GM12873 (cell line): ENCODE data around the gene KLRF2.

Experiments used
- CTCF ChIP-seq: IDR thresholded peaks from 2 replicates; pipeline ENCODE4 v1.5.1; 2012; ENCODE audit warnings: low read depth, mild to moderate bottlenecking, moderate library complexity, low read length, control low read depth; ENCODE audit not compliant: insufficient read depth; ENCODE audit errors: missing control alignments

Gene KLRF2

GRCh38 chr12:9881246-9881645 is at the start of gene KLRF2:
KLRF2 (plus strand) TSS chr12:9881489; CDS start chr12:9881596, 107 bp downstream.
- no peak for TF ChIP-seq CTCF

- TF ChIP-seq CTCF = no peak
Observed at GRCh38 chr12:9831720-9832119, 49.6 kb upstream of the KLRF2 start.

- TF ChIP-seq CTCF = no peak
Observed at GRCh38 chr12:9843407-9843806, 37.9 kb upstream of the KLRF2 start.

- TF ChIP-seq CTCF = no peak
Observed at GRCh38 chr12:9848899-9849298, 32.4 kb upstream of the KLRF2 start.

GRCh38 chr12:9851050-9851449 is 30.2 kb upstream of the KLRF2 start:
- no peak for TF ChIP-seq CTCF

GRCh38 chr12:9851927-9852326 is 29.4 kb upstream of the KLRF2 start:
- TF ChIP-seq CTCF = no peak

- TF ChIP-seq CTCF = no peak
Observed at GRCh38 chr12:9856151-9856550, 25.1 kb upstream of the KLRF2 start.
